Hypothalamus (tissue), 51 donors: ENCODE results near the gene FBXO28.
"Not testable (repeated sequence)": the region's sequence is repeated elsewhere in the genome, so short reads cannot be mapped to it uniquely, and the experiment has no call there.

Experiments used
- DNase-seq, 51 donors: peaks; one replicate each; lab custom pipeline; 2025; lab: John Stamatoyannopoulos, UW

The FBXO28 gene, protein sequence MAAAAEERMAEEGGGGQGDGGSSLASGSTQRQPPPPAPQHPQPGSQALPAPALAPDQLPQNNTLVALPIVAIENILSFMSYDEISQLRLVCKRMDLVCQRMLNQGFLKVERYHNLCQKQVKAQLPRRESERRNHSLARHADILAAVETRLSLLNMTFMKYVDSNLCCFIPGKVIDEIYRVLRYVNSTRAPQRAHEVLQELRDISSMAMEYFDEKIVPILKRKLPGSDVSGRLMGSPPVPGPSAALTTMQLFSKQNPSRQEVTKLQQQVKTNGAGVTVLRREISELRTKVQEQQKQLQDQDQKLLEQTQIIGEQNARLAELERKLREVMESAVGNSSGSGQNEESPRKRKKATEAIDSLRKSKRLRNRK

DNA sequence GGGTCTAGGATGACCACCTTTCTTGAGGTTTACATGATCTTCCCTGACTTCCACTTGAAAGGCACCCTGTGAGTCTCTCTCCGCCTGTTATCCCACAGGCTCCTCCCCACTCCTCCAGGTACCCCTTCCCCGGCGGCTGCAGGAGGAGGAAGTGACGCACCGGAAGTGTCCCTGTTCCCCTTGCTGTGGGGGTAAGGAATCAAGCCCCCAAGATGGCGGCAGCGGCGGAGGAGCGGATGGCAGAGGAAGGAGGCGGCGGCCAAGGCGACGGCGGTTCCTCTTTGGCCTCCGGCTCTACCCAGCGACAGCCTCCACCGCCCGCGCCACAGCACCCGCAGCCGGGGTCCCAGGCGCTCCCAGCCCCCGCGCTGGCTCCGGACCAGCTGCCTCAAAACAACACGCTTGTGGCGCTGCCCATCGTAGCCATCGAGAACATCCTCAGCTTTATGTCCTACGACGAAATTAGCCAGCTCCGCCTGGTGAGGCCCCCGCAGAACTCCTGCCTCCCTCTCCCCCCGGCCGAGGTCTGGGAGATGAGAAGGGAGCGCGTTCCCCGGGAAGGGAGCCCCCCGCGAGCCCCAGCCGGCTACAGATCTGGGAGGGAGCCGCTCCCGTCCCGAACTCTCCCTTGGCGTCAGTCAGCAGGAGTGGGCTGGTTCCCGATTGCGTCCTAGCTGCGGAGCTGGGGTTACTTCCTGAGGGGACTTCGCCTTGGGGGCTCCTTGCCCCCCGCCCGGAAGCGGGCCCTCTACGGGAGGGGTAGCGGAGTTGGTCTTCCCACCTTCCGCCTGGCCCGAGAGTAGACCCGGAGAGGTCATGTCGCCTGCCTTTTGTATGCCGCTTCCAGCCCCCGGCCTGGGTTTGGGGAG, at the start of gene FBXO28:
Gene FBXO28 (plus strand): TSS at position 194 of the 869 bp plus-strand sequence. CDS start 19 bp downstream, at position 213.
- DNase-seq: peak; percentile 44 to 98 (median 88)

DNA sequence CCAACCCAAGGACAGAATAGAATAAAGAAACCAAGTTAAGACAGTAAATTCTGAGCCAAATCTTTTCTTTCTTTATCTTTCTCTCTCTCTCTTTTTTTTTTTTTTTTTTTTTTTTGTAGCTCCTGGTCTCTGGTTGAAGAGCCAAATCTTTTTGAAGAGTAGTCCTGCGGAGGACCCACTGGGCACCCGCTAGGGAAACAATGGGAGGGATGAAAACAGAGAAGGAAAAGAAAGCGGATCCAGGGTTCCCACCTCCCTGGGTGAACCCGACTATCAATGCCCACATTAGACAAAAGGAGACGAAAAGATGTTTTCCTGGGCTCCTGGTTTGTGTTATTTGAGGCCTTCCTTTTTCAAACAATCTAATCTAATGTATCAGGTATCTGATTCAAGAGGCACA, 49.8 kb upstream of the FBXO28 start:
- DNase-seq: no peak

DNA sequence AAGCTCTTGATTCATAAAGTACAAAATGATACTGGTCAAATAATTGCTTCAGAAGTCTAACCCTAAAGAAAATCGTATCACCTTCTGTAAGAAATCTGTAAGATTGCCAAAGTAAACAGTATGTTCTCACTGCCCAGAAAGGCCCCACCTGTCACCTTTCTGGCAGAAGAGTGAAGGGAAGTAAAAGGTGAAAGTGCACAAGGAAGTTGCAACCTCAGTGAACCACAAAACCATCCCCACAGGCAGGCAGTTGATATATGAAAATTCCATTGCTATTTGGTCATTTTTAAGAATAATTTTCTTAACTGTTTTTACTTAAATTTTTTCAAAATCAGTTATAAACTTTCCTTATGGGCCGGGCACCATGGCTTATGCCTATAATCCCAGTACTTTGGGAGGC, 48.5 kb upstream of the FBXO28 start:
- no peak for DNase-seq

DNA sequence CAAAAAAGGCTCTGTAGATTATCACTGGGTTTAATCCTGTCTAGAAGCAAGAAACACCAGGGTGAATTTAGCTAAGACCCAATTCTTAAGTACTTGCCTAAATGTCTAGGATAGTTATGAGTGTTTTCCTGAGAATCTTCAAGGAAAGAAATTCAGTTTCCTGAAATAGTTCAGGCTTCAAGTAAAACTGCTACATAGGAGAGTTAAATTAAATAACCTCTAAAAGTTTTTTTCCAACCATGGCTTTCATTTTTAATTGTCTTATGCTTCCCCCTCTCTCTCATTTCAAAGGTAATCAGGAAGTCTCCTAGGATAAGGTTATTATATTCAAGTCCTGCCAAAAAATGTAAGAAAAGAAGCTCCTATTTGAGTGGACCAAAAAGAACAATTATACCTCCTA, 46.7 kb upstream of the FBXO28 start:
- no peak for DNase-seq

DNA sequence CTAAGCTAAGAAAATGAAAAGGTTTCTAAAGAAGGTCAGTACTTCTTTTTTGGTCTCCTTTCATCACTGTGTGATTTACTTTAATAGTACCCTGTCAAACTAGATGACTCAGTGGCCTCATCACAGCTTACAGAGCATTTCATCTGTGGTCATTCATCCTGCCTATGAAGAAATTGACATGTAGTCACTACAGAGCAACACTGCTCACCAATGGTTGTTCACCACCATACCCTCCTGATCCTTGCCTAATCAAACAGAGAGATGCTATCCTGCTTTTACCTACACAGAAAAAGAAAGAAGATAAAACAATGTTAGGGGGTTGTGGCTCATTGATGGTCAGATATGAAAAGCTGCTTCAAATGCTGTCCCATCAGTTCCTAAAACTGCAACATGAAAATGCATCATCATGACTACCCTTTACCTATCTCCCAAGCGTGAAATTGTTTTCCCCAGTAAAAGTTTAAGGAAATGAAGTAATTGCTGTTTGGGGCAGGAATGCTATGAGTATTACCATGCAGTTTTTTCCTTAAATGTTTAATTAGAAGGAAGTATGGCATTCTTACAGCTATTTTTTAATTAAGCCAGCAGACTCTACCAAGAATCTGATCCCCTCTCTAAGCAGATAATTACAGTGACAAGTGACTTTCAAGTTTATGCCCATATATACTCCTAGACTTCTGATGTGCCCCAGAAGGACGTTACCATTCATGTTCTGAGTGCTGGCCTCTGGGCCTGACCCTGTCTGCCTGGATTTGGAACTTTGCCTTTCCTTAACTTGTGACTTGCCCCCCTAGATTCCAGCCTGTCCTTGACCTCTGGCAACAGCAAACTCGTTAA, 46.1 kb upstream of the FBXO28 start:
- DNase-seq: no peak

DNA sequence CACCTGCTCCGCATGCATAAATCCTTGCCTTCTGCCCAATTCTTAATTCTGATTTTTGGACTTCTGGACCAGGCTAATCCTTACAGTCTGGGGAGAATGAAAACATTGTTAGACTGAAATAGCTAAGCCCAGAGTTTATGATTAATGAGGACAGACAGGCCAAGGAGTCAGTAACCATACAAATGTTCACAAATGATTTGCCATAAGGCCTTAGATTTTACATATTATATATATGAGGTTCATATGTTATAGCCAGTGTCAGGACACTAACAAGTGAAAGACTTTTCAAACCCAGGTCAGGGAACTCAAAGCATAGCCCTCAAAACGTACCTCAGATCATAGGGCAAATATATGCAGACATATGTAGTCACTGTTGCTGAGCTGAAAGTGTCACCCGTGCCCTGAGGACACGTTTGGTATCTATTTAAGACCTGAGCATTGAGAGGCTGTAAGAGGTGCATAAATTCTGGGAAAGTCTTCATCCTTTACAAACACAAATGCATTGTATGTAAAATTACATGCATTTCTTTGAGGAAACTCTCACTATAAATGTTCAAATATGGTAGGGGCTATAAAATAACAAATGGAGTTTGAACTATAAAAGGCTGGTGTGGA, 45.3 kb upstream of the FBXO28 start:
- no peak for DNase-seq

DNA sequence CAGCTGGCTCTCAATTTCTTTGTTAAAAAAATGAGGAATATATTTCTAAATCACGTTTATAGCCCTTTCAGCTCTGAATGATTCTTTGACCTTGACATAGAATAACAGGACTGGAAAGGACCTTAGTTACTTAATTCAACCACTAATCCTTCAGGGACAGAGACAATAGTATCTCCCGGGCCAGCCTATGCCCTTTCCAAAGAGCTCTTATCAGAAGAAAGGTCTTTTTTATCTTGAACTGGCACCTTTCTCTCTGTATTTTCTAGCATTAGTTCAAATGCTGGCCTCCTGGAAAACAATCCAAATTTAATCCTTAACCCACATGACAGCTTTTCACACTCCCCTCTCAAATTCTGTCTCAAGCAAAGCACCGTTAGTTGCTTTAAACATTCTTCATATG, 44.8 kb upstream of the FBXO28 start:
- no peak for DNase-seq

DNA sequence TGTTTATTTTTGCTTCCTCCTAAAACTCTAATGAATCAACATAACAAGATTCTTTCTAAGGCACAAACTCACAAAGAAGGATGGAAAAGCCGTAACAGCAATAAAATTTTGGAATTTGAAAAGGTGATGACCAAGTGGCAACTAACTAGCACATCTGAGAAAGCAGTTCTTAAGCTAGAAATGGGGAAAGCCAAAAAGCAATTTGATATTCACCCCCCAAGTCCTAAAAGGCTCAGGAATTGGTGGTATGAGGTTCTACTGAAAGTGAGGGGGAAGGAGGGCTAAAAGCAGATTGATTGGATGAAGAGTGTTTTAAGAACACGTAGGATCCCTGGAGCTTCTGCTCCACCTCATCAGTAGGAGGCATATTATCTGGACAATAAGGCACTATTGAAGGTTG, 43.4 kb upstream of the FBXO28 start:
- DNase-seq: no peak

DNA sequence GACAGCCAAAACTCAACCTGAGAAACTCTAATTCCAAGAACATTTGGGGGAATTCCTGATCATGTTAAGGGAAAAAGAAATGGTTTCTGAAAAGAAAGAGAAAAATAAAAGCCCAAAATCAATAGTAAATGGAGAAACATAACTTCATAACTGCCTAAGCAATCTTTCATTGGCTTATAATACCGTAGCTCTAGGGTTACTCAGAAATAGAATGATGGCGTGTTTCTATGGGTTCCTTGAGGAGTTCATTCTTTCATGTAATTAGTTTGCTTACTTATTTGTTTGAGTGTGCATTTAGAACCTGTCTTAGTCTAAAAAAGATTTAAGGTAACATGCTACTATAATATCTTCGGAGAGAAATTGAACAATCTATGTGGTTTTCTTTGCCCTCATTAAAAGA, 37.5 kb upstream of the FBXO28 start:
- no peak for DNase-seq

DNA sequence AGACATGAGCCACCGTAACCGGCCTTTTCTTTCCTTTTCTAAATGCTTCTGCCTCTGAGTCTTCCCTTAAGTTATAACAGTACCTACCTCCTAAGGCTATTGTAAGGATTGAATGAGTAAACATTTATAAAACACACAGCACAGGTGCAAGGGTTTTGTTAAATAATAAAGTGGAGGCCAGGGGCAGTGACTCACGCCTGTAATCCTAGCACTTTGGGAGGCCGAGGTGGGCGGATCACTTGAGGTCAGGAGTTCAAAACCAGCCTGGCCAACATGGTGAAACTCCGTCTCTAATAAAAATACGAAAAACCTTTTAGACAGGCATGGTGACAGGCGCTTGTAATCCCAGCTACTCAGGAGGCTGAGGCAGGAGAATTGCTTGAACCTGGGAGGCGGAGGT, 34.3 kb upstream of the FBXO28 start:
- not testable (repeated sequence) for DNase-seq

DNA sequence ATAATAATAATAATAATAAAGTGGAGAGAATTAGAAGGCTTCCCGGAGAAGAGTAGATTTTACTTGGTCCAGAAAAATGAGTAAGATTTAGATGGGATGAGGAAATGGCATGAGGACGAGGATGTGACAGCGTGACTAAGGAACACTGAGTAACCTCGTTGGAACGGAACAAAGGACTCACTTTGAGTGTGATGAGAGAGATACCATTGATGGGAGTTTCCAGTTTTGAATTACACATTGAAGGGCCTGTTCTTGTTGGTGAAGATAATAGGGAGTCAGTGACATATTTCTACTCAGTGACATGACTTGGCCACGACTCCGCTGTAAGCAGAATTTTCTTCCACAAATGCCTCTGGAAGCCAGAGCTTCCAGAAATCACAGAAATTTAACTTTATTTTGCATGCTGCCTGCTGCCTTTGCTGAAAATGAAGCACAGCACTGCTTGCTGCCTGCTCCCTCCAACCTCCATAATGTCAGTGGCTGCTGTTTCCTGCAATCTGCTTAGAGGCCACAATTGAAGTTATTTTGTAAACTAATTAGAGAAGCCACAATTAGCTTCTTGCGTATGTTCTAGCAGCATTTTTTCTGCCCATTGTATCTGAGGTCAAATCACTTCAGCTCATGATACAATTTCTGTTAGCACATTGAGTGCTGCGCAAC, 33.7 kb upstream of the FBXO28 start:
- DNase-seq: peak in 5 of 51 donors; percentile 1 to 27 (median 2)

DNA sequence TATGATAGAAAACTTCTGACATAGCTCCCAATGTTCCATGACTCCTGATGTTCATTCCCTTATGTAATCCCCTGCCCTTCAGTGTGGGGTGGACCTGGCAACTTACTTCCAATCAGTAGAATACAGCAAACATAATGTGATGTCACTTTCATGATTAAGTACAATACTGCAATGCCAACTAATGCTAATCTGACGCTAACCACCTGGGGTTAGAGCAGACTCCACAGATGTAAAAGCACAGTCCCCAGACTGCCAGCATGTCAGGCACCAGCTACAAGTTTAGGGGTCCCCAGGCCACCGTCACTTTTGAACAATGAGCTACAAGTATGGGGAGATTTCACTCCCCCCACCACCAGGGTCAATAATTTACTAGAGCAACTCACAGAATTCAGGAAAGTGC, 32.3 kb upstream of the FBXO28 start:
- no peak for DNase-seq

DNA sequence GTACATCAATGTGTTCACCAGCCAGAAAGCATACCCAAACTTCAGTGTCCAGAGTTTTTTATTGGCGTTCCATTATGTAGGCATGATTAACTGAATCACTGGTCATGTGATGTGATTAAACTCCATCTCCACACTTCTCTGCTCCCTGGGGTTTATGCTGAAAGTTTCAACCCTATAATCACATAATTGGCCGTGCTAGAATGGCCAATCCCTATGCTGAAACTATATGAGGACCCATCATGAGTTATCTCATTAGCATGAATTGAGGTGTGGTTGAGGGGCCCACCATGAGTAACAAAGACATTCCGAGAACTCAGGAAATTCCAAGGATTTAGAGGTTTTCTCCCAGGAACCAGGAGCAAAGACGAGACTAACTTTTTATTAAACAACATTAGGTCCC, 31.8 kb upstream of the FBXO28 start:
- no peak for DNase-seq

DNA sequence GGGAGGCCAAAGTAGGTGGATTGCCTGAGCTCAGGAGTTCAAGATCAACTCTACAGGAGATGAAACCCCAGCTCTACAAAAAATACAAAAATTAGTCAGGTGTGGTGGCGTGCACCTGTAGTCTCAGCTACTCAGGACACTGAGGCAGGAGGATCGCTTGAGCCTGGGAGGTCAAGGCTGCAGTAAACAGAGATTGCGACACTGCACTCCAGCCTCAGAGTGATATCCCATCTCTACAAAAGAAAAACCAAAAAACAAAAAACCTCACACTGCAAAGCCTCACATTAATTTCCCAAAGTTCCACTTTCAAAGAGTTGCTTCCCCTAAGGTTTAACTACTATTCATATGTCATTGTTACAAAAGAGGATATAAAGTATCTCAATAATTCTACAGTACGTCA, 29.0 kb upstream of the FBXO28 start:
- DNase-seq: no peak

DNA sequence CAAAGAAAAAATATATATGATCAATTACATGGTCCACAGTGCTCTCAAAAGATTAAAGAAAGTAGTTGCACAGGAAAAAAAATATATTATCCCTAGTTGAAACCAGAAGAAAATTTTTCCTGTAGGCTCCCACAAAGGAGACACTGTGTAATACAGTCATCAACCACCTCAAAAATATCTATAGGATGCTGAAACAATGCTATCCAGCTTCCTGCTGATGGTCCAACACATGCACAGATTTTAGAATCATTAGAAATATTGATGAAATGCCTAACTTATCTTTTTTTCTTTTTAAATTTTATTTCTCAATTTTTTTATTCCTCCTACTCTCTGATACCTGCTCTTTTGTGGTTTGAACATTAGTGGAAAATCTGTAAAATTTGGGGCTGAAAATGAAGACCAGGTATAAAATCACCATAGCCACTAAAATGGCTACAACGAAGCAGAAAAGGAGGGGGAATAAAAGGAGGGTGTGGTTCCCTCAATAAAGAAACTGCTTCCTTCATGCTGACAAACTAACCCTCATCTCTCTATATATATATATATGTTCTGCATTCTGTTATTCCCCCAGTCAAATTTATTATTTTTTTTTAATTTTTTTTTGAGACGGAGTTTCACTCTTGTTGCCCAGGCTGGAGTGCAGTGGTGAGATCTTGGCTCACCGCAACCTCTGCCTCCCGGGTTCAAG, 28.3 kb upstream of the FBXO28 start:
- DNase-seq: no peak

DNA sequence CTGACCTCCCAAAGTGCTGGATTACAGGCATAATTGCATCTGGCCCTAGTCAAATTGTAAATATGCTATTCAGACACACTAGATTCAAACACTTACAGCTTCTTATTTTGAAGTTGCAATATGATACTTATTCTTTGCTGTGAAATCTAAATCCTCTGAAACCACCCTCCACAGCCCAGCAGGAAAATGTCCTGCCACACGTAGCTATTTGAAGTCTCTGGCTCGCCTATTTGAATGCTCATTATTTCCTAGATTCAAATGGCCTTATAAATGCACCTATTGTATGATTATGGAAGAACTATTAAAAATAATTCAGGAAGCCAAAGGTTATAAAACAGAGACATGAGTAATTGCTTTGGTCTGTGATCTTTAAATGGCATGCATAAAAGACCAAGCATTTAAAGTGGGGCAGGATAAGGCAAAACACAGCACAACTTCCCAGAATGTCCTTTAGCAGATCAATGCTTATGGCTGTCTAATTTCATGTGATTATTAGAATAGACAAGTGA, 26.6 kb upstream of the FBXO28 start:
- no peak for DNase-seq

DNA sequence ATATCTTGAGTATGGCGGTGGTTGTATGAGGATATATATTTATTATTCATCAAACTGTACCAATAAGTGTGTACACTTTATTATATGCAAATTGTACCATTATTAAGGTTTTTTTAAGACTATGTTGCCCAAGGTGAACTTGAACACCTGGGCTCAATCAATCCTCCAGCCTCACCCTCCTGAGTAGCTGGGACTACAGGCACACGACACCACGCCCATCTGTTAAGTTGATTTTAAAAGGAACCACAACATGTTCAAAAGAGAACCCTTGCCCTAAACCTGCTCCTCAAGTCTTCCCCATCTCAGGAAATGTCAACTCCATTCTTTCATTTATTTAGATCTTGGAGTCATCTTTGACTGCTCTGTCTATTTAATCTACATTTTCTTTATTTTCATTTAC, 24.3 kb upstream of the FBXO28 start:
- DNase-seq: no peak

DNA sequence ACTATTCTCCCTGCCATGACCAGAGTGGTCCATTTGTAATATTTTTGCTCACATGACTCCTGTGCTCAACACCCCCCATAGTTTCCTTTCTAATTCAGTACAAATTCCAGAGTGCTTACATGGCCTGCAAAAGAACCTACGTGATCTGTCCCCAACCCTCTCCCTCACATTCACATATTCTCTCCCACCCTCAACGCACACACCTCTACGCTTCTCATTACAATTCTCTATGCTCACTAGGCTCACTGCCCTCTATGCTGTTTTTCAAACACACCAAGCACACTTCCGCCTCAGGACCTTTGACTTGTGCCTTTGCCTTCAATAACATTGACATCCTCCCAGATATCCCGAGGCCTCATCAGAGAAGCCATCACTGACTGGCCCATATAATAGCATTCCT, 23.8 kb upstream of the FBXO28 start:
- no peak for DNase-seq

DNA sequence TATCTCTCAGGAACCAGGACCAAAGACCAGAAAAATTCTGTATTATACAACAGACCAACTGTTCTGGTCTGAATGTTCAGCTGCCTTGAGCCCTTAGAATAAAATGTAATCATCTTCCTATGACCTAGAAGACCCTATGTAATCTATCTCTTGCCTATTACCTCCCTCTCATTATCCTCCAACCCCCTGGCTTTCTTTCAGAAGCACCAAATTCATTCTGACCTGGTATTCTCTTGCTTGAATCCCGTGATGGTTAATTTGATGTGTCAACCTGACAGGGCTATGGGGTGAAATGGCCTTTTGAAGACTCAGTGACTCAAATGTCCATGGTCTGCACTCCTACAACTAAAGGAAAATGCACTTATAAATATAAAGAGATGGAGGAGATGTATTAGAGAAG, 21.8 kb upstream of the FBXO28 start:
- no peak for DNase-seq
